Hindlimb muscle (tissue), 1 donor: ENCODE measurements around the gene AMIGO1. TPM values are rescaled to one million over a fixed set of nuclear protein-coding genes. Genes with fewer than 3 reads are reported as not detected.

Experiments used
- DNase-seq: peaks from one replicate; pipeline ENCODE4 v3.0.0-alpha.2; 2013
- polyA plus RNA-seq: library from polyadenylated mRNA; unstranded; fragments of 120-200 nt; gene quantifications from one replicate; pipeline ENCODE4 v1.2.1, GENCODE V29; 2013; ENCODE audit not compliant: insufficient read length

The AMIGO1 gene
- polyA plus RNA-seq, 1 donor, result 14.8 TPM

DNA sequence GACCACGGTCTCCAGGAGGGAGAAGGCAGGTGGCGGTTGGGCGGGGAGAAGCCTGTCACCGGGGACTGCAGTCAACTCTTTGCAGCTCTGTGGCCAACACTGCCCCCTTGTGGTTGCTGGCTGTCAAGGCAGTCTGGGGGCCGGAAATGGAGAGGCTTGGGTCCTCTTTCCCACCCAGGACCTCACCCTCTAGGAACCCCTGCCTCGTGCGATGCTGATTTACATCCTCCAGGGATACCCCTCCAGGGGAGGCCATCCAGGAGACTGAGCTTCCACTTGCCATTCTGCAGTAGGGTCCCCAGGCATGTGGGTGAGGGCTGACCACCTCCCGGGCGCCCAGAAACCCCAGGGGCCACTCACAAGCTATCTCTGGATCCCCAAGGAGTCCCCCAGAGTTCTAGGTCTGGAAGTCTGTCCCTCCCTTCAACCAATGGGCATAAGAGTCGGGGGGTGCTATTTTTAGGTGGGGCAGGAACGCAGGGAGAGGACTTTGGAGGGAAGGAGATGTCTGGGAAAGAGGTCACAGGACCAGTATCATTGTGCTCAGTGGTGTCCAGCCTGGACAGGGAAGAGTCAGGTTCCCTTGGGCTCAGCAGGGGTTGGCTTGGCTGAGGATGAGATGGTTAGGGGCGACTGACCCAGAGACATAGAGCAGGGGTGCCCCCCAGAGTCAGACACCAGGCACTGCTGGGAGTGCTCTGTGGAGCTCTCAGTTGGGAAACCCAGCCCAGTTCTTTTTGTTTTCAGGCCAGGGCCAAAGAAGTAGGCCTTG is 23.0 kb upstream of the AMIGO1 start:
- DNase-seq, result peak; percentile 81

GRCh38 chr1:109531826-109532364 is 22.4 kb upstream of the AMIGO1 start:
- DNase-seq, result no peak

DNA sequence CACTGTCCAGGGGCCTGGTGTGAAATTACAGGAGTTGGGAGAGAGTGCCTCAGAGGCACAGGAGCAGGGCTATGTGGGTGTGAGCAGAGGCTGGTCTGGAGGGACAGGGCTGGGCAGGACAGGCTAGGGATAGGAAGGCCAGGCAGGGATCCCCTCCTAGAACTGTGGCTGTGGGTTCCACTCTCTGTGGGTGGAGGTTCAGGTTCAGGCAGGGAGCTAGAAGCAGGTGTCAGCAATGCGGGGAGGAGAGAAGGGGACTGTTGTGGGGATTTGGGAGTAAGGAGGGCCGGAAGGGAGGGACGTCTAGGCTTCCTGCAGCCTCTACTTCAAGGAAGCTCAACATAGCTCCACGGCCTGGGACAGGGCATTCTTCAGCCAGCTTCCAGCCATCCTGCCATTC is 21.9 kb upstream of the AMIGO1 start:
- no peak for DNase-seq

DNA sequence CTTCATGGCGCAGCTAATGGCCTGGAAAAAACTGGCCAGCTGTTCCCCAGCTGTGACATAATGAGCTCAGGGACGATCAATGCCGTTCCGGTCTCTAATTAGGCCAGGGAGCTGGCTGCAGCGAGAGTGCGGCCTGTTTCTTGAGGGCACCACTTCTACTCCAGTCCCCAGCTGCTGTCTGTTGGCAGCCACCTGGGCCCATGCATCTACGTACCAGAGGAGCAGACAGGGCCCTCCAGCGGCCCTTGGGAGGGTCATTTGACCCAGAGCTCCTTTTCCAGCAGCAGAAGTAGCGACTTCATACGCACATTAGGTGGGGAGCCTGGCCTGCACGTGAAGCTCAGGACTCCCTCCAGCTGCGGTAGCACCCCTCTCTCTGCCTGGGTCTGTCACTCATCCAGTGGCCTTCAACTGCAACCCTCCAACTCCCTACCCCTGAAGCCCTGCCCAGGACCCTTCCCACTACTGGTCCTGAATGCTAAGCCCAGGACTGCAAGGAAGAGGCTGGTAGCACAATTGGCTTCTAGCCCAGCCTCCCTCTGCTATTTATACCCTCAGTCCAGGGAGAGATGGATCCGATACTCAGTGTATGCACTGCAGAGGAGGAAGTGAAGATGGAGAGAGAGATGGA is 21.0 kb upstream of the AMIGO1 start:
- peak; percentile 66 for DNase-seq

DNA sequence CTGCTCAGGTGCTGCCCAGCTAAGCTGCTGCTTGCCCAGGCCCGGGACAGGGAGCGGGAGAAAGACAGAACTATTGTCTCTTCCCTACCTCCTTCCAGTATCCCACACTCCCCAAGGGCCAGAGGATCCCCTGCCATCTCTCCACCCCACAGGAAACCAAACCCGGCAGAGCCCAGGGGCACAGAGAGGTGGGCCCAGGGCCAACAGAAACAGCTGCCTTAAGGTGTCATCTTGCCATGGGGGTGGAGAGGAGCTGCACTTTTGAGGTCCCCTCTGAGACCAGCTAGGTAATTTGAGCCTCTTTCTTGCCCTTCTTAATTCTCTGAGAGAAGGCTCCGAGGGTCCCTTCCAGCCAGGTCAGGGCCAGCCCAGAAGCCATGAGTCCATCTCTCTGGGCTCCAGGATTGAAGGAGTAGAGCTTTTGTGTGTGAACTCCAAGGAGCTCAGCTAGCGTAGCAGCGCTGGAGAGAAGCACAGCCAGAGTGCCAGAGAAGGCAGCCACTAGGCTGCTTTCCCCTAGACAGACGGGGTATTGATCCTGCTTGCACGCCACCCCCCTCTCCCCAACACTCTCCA is 20.4 kb upstream of the AMIGO1 start:
- DNase-seq, result no peak

GRCh38 chr1:109528712-109529111 is 19.2 kb upstream of the AMIGO1 start:
- no peak for DNase-seq

- no peak for DNase-seq
Measured at GRCh38 chr1:109527846-109528695, 18.5 kb upstream of the AMIGO1 start.

- no peak for DNase-seq
Measured at GRCh38 chr1:109527098-109527811, 17.7 kb upstream of the AMIGO1 start.

DNA sequence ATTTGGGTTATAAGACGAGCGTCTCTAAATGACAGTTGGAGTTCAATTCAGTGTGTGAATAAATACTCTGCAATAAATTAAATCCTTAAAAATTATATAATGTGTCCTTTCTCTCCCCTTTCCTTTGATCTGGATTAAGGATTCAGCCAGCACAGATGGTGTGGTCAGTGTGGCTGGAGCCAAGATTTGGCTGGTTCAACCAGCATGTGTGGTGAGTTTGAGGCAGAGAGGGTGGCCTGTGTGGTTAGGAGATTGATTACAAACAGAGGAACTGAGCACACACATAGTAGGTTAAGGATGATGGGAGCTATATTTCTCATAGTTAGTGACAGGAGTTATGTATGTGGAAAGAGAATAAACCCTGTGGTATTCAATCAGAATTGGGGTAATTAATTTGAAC is 14.2 kb upstream of the AMIGO1 start:
- DNase-seq, result no peak

GRCh38 chr1:109522026-109522425 is 12.5 kb upstream of the AMIGO1 start:
- DNase-seq, result no peak

GRCh38 chr1:109521002-109521951 is 11.8 kb upstream of the AMIGO1 start:
- DNase-seq, result no peak

DNA sequence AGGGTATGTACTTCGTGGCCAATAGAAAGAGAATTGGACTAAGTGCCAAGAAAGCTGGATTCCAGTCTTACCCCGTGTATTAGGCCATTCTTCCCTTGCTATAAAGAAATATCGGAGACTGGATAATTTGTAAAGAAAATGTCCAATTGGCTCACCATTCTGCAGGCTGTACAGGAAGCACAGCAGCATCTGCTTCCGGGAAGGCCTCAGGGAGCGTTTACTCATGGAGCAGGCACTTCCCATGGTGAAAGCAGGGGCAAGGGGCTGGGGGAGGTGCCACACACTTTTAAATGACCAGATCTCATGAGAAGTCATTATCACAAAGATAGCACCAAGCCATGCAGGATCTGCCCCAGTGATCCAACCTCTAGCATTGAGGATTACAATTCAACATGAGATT is 7.8 kb upstream of the AMIGO1 start:
- no peak for DNase-seq

- no peak for DNase-seq
Measured at GRCh38 chr1:109516872-109517271, 7.3 kb upstream of the AMIGO1 start.

- DNase-seq, result no peak
Measured at GRCh38 chr1:109514846-109515245, 5.3 kb upstream of the AMIGO1 start.

DNA sequence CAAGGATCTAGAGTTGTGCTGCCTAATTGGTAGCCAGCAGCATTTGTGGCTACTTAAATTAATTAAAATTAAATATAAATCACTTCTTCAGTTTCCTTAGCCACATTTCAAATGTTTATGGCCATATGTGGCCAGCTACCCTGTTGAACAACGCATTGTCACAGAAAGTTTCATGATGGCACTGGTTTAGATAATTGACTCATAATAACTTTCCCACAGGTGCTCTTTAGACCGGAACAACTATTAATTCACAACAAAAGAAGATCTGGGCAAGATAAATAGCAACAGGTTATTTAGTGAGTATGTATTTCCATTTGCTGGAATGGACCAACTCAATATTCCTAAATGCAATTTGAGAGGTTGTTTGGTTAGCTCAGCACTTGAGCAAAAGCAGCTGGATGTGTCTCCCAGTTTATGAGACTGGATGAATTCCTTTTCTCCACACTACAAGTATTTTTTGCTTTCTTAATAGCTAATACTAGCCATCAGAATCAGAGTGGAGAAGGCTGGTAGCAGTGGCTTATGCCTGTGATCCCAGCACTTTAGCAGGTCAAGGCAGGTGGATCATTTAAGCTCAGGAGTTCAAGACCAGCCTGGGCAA is 3.7 kb upstream of the AMIGO1 start:
- no peak for DNase-seq

DNA sequence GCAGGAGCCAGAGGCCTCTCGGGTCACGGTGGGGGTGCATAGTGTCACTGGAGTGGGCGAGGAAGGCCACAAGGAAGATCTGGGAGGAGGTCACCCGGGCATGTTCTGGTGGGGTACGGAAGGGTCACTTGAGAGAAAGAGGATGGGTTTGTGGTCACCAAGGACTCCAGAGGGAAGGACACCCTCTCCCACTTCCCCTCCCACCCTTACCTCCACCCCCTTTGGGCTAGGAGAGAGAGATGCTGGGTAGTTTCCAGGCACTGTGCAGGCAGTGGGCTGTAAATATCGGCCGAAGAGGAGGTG is 703 bp downstream of the AMIGO1 start:
- no peak for DNase-seq

DNA sequence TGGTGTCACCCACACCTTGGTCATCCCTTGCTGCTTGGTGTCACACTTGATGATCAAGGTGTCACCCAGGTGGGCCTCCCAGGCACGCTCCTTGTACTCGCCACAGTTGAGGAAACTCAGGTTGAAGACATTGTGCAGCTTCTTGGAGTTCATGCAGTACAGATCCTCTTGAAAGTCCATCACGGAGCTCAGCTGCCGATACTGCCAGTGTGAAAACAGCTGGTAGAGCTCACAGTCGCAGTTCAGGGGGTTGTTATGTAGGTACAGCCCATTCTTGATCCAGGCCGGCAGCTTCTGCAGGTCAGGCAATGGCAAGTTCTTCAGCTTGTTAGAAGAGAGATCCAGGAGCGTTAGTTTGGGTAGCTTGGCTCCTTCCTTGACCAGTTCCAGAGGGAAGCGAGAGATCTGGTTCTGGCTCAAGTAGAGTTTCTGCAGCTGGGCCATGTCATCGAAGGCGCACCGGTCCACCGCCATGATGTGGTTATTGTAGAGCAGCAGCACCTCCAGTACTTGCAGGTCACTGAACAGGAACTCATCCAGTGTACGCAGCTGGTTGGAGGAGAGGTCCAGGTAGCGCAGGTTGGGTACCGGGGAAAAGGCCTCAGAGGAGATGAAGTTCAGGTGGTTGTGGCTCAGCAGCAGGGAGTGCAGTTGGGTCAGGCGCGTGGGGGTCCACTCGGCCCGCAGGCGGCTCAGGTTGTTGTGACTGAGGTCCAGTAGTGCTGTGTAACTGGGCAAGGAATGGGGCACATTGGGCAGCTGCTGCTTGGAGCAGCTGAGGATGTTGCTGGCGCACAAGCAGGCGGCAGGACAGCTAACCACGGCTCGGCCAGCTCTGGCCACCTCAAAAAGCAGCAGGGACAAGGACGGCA is 1.3 kb downstream of the AMIGO1 start:
- DNase-seq, result no peak

DNA sequence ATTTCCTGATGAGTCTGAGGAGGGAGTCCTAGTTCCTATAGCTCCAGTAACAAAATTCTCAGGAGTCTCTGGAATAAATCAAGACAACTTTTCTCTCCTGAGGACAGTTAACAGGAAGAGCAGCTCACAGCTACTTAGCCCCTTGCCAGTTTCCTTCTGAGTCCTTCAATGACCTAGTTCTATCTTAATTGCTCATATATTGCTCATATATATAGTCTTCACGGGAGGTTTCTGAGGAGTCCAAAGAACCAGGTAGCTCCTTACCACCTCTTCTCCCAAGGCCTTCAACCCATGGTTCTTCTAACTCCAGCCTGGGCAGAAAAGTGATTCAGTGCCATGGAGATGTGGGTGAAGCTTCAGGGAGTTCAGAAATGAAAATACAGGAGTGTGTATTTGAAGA is 4.6 kb downstream of the AMIGO1 start:
- DNase-seq, result no peak

GRCh38 chr1:109503935-109504334 is 5.6 kb downstream of the AMIGO1 start:
- DNase-seq, result no peak
